Endothelial cell of hepatic sinusoid (primary cell): ENCODE results near the gene PSMB1.

ENCODE experiments used
- in situ Hi-C: cut with HindIII; loops from 2 replicates; pipeline ENCODE4 v1.10.0; 2017; ENCODE audit warnings: low sequenced_read_pairs

PSMB1 gene

DNA sequence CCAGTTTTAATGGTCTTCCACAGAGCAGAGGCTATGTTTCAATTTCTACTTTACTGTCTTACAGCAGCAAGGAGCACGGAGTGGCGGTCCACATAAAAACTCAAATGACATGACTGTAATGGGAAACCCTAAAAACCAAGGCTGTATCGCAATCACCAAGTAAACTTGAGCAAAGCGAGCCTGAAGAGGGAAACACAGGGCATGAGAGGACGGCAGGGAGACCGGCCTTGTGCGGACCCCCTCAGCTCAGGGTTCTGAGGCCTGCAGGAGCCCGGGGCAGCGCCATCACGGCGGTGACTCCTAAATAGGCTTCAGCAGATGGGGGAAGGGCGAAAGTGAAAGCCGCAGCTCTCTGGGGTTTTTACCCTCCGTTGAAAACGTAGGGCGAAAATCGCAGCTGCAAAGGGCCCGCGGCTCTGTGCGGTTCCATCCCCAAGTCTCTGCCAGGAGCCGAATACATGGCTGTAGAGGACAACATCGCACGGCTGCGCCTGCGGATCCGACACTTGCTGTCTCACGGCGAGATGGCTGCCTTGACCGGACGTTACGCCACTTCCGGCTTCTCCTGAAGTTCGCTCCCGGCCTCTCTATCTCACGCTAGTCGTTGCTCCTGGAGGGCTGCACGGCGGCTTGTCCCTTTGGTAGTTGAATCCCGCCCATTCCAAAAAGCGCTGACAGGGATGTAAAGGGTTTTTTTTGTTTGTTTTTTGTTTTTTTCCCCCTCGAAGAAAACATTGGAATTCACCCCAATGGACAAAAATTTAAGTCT, at the start of gene PSMB1:
Gene PSMB1, minus strand, starts transcription at position 543 of the 769 bp plus-strand sequence. Its CDS starts 65 bp downstream, at position 478.
- in situ Hi-C loops, result no loop called here

DNA sequence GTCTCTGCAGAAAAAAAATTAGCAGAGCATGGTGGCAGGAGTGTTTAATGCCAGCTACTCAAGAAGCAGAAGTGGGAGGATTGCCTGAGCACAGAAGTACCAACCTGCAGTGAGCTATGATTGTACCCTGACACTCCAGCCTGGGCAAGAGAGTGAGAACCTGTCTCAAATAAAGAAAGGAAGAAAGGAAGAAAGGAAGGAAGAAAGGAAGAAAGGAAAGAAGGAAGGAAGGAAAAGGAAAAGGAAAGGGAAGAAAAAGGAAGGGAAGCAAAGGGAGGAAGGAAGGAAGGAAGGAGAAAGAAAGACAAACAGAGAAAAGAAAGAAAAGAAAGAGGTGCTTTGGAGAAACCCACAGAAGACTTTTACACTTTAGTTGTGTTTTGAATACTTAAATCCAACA, 44.2 kb upstream of the PSMB1 start:
- in situ Hi-C loops, result no loop called here

DNA sequence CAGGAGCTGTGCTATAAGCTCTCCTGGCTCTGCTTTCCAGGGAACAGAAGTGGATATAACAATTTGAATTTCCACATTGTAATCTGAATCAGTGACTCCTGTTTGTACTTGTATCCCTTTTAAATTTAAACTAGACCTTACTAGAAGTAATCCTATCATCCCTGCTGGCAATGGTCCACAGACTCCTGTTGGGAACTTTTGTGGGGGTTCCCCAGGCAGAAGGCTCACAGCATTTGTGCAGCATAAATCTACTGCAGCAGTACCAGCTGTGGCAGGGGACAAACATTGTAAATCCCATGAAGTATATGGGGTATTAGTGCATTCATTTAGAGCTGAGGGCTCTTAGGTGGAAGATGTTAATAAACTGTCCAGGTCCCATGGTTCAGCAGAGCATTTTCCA, 43.3 kb upstream of the PSMB1 start:
- in situ Hi-C loops, result no loop called here

DNA sequence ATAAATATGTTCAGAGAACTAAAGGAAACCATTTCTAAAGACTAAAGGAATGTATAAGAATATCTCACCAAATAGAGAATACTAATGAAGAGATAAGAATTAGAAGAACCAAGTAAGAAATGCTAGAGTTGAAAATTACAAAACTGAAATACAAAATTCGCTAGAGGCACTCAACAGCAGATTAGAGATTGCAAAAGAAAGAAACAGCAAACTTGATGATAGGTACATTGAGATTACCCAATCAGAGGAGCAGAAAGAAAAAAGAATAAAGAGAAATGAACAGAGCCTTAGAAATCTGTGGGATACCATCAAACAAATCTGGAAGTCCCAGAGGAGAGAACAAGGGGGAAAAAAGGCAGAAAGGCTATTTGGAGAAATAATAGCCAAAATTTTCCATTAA, 37.6 kb upstream of the PSMB1 start:
- in situ Hi-C loops, result no loop called here

DNA sequence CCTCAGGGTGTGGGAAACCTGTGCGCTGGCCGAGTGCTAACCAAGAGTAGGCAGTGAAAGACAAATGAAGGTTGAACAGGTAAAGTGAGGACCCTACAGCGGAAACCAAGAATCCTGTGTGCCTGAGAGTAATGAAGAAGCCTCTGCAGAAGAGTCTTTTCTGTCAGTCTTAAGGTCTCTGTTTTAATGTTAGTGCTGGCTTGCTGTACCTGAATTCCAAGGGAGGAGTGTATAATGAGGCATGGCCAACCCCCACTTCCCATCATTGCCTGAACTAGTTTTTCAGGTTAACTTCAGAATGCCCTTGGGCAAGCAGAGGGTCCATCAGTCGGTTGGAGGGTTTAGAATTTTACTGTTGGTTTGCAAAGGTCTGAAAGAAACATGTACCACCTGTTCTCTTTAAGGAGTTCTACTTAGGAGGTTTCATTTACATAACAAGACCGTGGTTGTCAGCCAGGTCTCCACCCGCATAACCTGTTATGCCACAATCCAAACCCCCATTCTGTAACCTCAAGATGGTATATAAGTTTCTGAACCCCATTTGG, 31.9 kb upstream of the PSMB1 start:
- in situ Hi-C loops, result no loop called here

DNA sequence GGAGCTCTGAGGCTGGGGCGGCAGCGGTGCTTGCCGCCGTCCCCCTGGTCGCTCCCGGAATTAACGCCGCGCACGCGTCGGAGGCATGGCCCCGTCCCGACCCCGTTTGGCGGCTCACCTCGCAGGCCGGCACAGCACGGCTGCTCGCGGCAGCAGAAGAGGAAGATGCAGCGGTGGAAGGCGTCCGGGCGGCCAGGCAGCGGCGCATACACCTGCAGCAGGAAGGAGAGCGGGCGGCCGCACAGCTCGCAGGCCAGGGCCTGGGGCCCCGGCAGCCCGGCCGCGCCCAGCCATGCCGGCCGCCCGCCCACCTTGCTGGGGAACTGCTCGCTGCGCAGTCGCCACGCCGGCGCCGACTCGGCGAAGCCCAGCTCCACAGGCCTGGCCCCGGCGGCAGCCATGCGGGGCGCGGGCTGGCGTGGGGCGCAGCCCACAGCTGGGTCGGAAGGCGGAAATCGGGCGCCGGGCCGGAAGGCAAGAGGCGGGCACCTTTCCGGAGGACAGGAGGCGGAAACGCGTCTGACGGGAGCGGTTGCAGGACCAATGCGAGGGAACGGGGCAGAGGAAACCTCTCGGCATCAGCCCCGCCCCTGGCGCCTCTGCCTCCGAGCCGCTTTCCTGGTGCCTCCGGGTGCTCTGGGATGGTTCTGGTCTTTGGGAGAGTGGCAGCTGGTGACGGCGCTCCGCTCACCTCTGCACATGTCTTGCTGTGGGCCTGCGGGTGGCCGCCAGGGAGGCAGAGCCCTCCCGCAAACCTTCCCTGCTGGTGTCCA, 31.3 kb upstream of the PSMB1 start, which contains the start of gene PDCD2:
Gene PDCD2, minus strand, starts transcription at position 457 of the 773 bp plus-strand sequence. Its CDS starts 56 bp downstream, at position 401.
- in situ Hi-C loops, result no loop called here

DNA sequence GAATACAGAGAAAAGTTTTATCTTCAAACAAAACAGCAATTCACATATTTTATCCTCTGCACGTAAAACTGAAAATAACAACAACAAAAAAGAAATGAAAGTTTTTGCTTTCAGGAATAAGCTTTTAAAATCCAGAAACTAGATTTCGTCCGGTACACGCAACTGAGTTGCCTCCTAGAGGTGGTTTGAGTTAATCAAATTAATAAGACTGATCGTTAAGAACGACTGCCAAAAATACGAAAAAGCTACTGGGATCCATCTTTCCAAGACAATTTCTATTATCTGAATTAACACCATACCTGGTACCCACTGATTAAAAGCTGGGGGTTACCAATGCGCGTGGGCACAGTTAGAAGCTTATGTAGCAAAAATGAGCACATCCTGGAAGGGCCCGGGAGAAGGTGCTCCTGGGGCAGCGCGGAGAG, 30.7 kb upstream of the PSMB1 start:
- in situ Hi-C loops, result no loop called here

DNA sequence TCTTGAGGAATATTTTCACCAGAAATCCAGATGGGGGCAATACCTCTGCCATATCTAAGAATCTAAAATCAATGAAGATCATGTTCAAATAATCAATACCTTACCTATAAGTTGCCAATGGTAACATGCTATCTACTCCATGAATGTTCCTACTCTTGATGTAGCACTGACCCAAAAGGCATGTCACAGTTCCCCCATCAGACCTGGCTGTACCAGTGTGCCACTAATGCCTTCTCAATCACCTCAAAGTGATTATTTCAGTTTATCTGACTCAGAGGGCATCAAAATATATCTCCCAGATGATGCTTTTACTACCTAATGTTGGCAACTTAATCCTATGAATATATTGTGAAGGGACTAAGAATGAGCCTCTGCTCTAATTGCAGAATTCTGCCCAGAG, 25.8 kb upstream of the PSMB1 start:
- in situ Hi-C loops, result no loop called here

DNA sequence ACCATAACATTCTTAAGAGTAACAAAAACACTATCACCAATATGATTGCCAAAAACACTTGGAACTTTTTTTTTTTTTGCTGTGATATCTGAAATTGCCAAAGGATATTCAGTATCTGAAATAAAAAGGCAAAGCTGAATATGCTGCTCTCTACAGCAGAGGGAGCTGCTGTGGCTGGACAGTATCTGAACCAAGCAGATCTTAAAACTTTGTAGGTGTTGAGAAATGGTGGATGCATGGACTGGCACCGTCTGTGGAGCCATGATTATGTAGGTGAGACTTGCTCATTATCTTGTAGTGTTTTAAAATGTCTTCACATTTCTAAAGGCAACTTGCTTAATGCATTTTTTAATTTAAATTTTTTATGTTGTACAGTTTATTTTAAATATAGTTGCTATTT, 22.1 kb upstream of the PSMB1 start:
- in situ Hi-C loops, result no loop called here

DNA sequence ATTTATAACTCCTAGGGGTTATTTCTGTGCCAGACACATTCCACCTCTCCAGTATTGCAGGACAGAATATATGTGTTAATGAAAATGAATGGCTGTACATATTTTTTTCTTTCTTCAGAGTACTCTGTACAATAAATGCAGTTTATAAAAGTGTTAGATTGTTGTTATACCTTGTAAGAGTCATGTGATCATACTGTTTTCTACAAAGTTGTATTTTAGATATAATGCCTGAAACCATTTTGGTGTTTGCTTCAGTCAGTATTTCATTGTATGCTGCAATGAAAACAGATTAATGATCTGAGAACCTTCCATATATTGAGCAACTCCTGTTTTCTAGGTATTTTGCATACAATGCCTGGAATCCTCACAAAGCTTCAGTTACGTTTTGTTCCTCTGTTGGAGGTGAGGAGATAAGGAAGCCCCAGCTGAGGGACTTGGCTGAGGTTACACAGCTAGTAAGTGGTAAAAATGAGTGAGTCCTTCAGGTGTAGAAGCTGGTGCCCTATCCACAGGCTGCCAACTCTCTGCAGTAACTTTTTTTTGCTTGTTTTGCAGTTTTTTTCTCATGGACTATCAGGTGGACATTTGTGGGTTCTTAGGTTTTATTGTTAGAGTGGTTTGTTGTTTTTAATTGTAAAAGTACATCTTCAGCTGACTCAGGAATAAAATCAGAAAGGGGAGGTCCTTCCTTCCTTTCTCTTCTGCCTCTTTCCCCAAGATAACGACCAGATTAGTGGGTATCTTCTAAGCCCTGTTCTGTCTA, 19.8 kb upstream of the PSMB1 start:
- in situ Hi-C loops, result no loop called here

DNA sequence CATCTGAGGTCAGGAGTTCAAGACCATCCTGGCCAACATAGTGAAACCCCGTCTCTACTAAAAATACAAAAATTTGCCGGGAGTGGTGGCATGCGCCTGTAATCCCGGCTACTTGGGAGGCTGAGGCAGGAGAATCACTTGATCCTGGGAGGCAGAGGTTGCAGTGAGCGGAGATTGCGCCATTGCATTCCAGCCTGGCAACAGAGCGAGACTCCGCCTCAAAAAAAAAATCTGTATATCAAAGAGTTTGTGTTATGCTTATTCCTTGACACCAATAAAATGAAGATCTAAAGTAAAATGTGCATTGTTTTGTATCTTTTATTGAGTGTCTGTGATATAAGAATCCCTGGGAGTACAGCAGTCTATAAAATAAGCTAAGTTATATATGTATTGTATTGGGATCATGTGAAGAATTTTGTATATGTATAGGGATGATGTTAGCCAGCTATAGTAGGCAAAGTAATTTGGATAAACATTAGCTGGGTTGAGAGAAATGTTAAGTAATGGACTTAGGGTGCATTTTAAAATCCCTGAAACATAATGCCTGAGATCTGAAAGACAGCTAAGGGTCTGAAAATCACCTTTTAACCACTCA, 11.9 kb upstream of the PSMB1 start:
- in situ Hi-C loops, result no loop called here

DNA sequence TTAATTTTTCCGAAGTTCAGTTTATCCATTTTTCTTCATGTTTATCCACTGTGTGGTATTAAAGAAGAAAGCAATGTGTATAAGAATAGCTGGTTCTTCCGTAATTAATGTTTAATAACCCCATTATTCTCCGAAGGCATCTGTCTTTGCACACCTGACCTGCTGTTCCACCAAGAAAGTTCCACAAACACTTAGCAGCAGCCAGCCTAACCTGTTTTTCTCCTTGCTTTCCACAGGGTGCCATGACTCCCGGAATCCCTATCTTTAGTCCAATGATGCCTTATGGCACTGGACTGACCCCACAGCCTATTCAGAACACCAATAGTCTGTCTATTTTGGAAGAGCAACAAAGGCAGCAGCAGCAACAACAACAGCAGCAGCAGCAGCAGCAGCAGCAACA, 8.4 kb upstream of the PSMB1 start:
- in situ Hi-C loops, result no loop called here

DNA sequence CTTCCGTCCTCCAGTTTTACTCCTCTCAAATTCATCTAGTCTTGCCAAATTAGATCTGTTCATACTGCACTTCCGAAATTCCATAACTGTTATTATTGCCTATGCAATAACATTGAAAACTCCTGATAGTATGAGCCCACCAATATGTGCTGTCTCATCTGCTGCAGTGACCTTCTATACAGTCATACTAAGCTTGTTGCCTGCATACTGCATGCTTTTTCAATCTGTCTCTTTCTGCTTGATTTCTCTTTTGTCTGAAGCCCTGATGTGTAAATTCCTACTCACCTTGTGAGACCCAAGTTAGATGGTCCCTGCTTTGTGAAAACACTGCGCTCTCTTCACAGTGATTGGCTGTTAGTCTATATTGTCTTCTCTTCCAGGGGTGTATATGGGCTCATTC, 2.2 kb upstream of the PSMB1 start:
- in situ Hi-C loops, result no loop called here

DNA sequence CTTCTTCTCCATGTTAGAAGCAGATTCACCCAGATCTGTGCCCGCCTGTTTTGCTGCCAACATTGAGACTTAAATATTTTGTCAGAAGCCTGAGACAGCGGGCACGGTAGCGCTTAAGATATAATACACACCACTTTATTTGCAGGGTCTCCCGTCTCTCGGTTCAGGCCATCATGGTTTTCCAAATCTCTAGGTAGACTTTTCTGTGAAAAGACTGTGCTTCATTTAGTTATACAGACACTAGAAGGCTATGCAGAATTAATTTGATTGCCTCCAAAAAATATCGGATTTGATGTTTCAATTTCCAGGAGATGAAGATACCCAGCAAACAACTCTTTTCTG, 1.7 kb upstream of the PSMB1 start:
- in situ Hi-C loops, result no loop called here

DNA sequence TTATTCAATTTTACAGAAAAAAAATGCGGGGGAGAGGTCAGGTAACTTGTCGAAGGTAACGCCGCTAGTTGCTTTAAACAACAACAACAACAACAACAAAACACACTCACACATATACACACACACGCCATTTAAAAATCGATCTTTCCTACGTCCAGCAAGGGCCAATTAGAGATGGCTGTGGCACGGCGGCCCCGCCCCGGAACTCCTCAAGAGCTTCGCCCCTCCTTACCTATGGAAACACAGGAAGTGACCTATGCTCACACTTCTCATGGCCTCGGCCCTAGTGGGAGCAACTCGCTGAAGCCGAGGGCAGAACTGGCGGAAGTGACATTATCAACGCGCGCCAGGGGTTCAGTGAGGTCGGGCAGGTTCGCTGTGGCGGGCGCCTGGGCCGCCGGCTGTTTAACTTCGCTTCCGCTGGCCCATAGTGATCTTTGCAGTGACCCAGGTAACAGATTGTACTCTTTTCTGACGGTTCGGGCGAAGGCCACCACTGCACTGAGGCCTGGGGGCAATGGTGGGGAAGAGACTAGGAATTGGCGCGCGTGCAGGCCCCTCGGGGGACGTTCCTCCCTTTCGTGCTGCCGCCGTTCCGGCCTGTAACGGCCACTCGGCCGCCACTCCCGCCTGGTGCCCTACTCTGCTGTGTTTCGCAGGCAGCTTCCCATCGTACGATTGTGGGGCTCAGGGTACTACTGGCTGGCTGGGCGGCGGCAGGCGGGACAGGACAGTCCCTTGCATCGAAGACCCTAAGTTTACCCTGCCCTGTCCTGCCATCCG, 1.1 kb upstream of the PSMB1 start, which contains the start of gene TBP:
Gene TBP, plus strand, starts transcription at position 357 of the 783 bp plus-strand sequence. CDS start 2,661 bp downstream, outside the sequence.
- in situ Hi-C loops, result no loop called here

DNA sequence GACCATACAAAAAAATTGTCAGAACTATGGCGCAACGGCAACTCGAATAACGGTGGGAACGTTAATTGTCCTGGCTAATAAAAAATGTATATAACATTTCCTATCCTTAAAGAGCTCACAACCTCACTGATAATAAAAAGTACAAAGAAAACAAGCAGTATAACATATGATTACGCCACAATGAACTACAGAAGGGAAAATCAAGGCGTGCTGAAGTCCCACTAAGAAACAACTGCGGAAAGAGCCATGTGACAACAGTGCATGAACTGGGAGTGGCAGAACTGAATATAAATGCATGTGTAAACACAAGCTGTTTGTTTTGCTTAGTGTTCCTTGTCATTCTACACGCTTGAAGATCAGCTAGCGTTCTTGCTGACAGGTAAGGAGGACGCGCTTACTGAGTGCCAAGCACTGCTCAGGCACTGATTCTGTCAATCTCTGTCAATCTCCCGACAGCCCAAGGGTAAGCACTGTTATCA, 466 bp upstream of the PSMB1 start:
- in situ Hi-C loops, result no loop called here

DNA sequence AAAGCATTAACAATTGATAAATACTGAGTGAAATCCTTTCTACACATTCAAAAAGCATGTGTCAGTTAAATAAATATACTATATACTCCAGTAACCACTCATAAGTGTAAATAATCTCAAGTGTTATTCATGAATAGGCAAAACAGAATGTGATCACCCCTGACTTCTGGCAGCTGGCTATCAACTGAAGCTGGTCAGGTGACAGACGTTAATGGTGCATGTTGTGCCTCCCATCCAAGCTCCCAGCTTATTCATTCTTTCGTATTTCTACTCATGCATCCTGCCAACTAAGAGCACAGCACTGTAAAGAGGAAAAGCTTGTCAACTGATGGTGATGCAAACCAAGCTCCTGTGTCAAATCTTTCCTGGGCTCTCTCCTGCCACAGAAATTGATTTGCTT, 7.7 kb downstream of the PSMB1 start:
- in situ Hi-C loops, result no loop called here

DNA sequence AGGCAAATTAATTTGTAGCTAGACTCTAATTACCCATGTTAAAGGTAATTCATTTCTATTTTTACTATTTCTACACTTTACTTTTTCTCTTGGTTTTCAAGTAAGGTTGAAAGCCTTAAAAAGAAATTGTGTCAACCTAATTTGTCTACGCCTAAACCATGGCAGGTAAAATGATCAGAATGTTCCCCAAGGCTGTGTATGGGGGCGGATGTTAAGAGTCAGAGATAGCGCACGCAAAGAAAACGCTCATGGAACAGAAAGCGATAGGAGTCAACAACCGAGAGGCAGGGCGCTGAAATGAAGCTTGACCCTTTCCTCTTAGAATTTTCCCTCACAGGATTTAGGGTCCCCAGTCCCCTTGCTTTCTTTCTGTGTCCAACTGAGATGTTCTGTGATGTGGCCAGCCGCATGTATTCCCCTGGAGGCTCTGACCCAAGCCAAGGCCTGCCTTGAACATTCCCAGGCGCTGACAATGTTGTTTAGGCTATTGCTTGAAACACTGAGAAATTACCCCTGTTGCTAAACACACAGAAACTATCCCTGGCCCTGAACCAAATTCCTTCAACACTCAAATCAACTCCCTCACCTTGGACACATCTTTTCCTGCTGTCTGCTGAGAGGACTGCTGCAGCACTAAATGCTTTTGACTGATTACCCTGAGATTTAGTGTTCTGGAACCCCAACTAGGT, 10.9 kb downstream of the PSMB1 start:
- in situ Hi-C loops, result no loop called here

DNA sequence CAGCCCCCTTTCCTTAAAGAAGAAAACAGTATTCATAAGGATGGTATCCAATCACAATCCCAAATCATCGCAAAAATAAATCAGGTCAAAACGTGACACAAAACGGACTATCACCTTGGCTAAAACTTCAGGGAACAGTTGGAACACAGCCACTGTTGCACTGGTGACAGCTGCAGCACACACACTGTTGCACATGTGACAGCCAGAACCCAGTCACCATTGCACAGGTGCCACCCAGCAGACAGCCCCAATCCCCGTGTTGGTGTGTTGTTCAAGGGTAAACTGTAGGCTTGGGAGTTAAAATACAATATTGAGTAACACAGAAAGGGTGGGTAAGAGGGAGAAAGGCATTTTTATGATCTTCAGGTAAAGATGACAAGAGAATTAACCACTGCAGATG, 15.8 kb downstream of the PSMB1 start:
- in situ Hi-C loops, result no loop called here
